ENCODE data around the gene MYPOP. TPM values are rescaled to one million over a fixed set of nuclear protein-coding genes. Genes with fewer than 3 reads are reported as not detected.
A peak's percentile ranks its signal among the peaks of the same experiment; 100 is the strongest.

MYPOP gene
- total and polyA plus RNA-seq, 9 of the 15 experiments (the other 6 are each of a cell fraction or from before 2014, with no cell fraction given): 0.32 to 7.6 (median 1.6) TPM

GRCh38 chr19:45887200-45887710, 15.2 kb downstream of the MYPOP start (continued):
- TF ChIP-seq YBX1 (IDR thresholded peaks at IDR 0.05) (no peak), ZNF431 (CRISPR knock-in tag; IDR thresholded peaks at IDR 0.05) (no peak), MLLT1 (IDR thresholded peaks at IDR 0.05) (no peak), IRF2 (CRISPR knock-in tag; IDR thresholded peaks at IDR 0.05) (no peak), CC2D1A (IDR thresholded peaks at IDR 0.05) (no peak), ZNF57 (CRISPR knock-in tag; IDR thresholded peaks at IDR 0.05) (no peak), ZNF224 (CRISPR knock-in tag; IDR thresholded peaks at IDR 0.05) (no peak), NFRKB (IDR thresholded peaks at IDR 0.05; ENCODE audit: low read depth) (no peak), ZNF165 (CRISPR knock-in tag; IDR thresholded peaks at IDR 0.05; ENCODE audit: borderline replicate concordance) (no peak), FOXO4 (CRISPR knock-in tag; IDR thresholded peaks at IDR 0.05) (no peak), CXXC5 (CRISPR knock-in tag; IDR thresholded peaks at IDR 0.05) (no peak; the same call in 1 of the 2 replicates), RB1 (IDR thresholded peaks at IDR 0.05; ENCODE audit: low read depth) (no peak), SMAD2 (IDR thresholded peaks at IDR 0.05; ENCODE audit: low read depth, low read length) (no peak), CREM (IDR thresholded peaks at IDR 0.05; ENCODE audit: low read depth) (peak; percentile 88), ZNF766 (CRISPR knock-in tag; conservative IDR thresholded peaks at IDR 0.05) (no peak), KAT2B (IDR thresholded peaks at IDR 0.05; ENCODE audit: low read depth, low read length) (no peak), CHD4 (IDR thresholded peaks at IDR 0.05; ENCODE audit: insufficient read depth, insufficient replicate concordance, low read depth, low read length, poor library complexity, severe bottlenecking) (no peak), ZSCAN29 (IDR thresholded peaks at IDR 0.05) (no peak), ESRRB (CRISPR knock-in tag; IDR thresholded peaks at IDR 0.05; ENCODE audit: borderline replicate concordance) (no peak), MECOM (CRISPR knock-in tag; IDR thresholded peaks at IDR 0.05) (no peak), USF2 (CRISPR knock-in tag; IDR thresholded peaks at IDR 0.05) (no peak), PHTF2 (CRISPR knock-in tag; IDR thresholded peaks at IDR 0.05) (no peak), ESRRA (IDR thresholded peaks at IDR 0.05; ENCODE audit: borderline replicate concordance, low read depth) (no peak), ATF3 (IDR thresholded peaks at IDR 0.05) (peak; percentile 96), ATF3 (CRISPR knock-in tag; conservative IDR thresholded peaks at IDR 0.05) (no peak; the same call in 1 of the 2 replicates), TAL1 (IDR thresholded peaks at IDR 0.05) (peak; percentile 52; the same call in 1 of the 2 replicates), CHD2 (IDR thresholded peaks at IDR 0.05; ENCODE audit: low read depth, low read length) (no peak)
